Activated B cell treated with CpG ODN at 0.5 μM for 24 hours (primary cell): ENCODE results near the gene LST1. TPM values are rescaled to one million over a fixed set of nuclear protein-coding genes. Genes with fewer than 3 reads are reported as not detected.

Experiments used
- ATAC-seq: fragments of 200-7000 bp; cut with Tn5 transposase; one replicate; pipeline ENCODE4 v1.10.0; 2021; ENCODE audit warnings: low read depth, mild to moderate bottlenecking, moderate library complexity
- CTCF ChIA-PET: fragments of 350-600 bp; sonication (Branson Sonifier 250); formaldehyde crosslinking; loops from one replicate; lab custom pipeline; 2021; ENCODE audit warnings: antibody characterized with exemption; lab: Charles Lee
- POLR2A ChIA-PET: fragments of 350-600 bp; sonication (Branson Sonifier 250); formaldehyde crosslinking; loops from one replicate; lab custom pipeline; 2021; ENCODE audit warnings: antibody characterized with exemption; lab: Charles Lee
- DNase-seq: peaks from one replicate; pipeline ENCODE4 v3.0.0; 2022
- H3K27ac Mint-ChIP-seq: one replicate; pipeline ENCODE4 v1.8.0; 2020; ENCODE audit warnings: mixed read lengths
- H3K27me3 Mint-ChIP-seq: one replicate; pipeline ENCODE4 v1.8.0; 2021; ENCODE audit warnings: mixed read lengths
- H3K36me3 Mint-ChIP-seq: one replicate; pipeline ENCODE4 v1.8.0; 2021; ENCODE audit warnings: low read depth, mixed read lengths
- H3K4me1 Mint-ChIP-seq: one replicate; pipeline ENCODE4 v1.8.0; 2021; ENCODE audit warnings: mixed read lengths
- H3K4me3 Mint-ChIP-seq: one replicate; pipeline ENCODE4 v1.8.0; 2020; ENCODE audit warnings: mild to moderate bottlenecking, mixed read lengths
- H3K9me3 Mint-ChIP-seq: one replicate; pipeline ENCODE4 v1.8.0; 2020; ENCODE audit warnings: mixed read lengths
- intact Hi-C: fragments of 100-400 bp; cut with micrococcal nuclease; formaldehyde crosslinking; loops from one replicate; pipeline ENCODE4 v1.15.1; 2024
- total RNA-seq: library from RNA; stranded (reverse); gene quantifications from 2 replicates; pipeline ENCODE4 v1.2.3, GENCODE V29; 2022
- TF ChIP-seq, protein P1 (sequence below): fragments of 200-600 bp; IDR thresholded peaks from one replicate; pipeline ENCODE4 v1.8.0; 2022; ENCODE audit warnings: antibody characterized with exemption, mild to moderate bottlenecking

LST1 gene
- total RNA-seq, 1 donor from 2014 or later = 8.4 TPM

DNA sequence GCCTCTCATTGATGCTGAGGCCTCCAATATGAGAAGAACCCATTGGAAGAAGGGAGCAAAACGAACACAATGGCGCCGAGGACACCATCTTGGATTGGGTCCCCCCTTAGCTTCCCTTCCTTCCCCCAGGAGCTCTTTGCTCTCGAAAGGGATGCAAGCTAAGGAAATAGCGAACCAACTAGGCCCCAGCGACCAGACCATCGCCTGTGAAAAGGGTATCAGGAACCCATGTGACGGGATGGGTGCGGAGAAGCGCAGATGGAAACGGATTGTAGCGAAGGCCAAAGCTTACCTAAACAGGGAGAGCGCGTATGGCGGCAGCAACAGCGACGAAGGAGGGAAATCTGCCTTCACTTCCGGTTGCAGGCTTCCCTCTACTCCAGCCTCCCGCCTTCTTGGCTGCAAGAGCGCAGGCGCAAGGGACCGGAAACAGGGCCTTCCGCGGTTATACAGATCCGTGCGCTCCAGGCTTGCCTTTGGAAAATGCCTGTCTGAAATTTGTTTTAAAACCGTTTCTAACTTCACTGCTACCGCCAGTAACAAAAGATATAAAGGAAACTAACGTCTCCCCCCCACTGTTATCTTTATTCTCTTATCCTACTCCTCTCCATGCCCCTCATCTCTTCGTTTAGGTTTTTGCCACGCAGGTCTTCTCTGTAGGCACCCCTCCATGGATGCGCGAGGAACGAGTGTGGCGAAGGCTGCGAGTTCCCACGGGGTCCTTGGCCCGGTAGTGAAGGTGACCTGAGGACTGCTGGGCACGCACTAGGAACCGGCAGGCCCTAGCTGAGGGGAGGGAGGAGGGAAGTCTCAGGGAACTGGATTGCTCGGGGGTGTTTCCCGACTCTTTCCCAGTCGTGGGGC, 44.2 kb upstream of the LST1 start, which contains the start of gene DDX39B:
DDX39B (minus strand) TSS at position 346 of the 864 bp plus-strand sequence. CDS start 1,471 bp downstream, outside the sequence.
- Mint-ChIP-seq H3K27me3 (no peaks in the 10 kb centered on the region), H3K27ac (peak within 1 kb of the TSS; percentile 97), H3K36me3 (peaks cover 49% of the 10 kb centered on the region), H3K4me1 (peaks cover 58% of the 10 kb centered on the region), H3K4me3 (peak within 1 kb of the TSS; percentile 98), H3K9me3 (no peaks in the 10 kb centered on the region)
- peak; percentile 77 for ATAC-seq
- TF ChIP-seq, protein P1, sequence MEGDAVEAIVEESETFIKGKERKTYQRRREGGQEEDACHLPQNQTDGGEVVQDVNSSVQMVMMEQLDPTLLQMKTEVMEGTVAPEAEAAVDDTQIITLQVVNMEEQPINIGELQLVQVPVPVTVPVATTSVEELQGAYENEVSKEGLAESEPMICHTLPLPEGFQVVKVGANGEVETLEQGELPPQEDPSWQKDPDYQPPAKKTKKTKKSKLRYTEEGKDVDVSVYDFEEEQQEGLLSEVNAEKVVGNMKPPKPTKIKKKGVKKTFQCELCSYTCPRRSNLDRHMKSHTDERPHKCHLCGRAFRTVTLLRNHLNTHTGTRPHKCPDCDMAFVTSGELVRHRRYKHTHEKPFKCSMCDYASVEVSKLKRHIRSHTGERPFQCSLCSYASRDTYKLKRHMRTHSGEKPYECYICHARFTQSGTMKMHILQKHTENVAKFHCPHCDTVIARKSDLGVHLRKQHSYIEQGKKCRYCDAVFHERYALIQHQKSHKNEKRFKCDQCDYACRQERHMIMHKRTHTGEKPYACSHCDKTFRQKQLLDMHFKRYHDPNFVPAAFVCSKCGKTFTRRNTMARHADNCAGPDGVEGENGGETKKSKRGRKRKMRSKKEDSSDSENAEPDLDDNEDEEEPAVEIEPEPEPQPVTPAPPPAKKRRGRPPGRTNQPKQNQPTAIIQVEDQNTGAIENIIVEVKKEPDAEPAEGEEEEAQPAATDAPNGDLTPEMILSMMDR = no peak
- ChIA-PET CTCF (interaction anchor here (0.9 to 25.8 kb wide), 7 partner anchors 9 to 321 kb away, joined by 3 to 773 read pairs (median 13); partner anchors contain the start of genes LST1, LTA, LTB and NCR3), POLR2A (interaction anchor here (0.6 to 4.6 kb wide), 48 partner anchors 9 to 985 kb away, joined by 3 to 46 read pairs (median 6); partner anchors contain the start of genes ABHD16A, AIF1, BAG6 and C6orf47)
- DNase-seq = peak; percentile 80
- intact Hi-C loops = loop anchor here (1.0 to 10.0 kb wide), 4 partner anchors 48 to 653 kb away; partner anchors contain the start of genes BAG6, GPSM3, PBX2 and PRRC2A

DNA sequence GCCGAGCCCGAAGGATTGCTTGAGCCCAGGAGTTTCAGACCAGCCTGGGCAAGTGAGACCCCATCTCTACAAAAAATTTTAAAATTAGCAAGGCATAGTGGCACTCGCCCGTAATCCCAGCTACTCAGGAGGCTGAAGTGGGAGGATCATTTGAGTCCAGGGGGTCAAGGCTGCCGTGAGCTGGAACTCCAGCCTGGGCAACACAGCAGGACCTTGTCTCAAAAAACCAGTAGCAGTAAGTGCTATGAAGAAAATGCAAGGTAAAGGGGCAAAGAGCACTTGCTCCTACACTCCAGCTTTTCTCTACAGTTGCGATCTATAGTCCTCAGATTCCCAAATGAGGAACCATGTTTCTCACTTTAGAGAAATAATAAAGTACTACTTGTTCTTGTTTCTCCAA, 42.4 kb upstream of the LST1 start:
- intact Hi-C loops = loop anchor here (10.0 kb wide), 1 partner anchor 651 kb away; the partner anchor contains the start of genes GPSM3 and PBX2
- Mint-ChIP-seq H3K36me3 (peaks cover 41% of the 10 kb centered on the region), H3K4me3 (no peak overlapping the region), H3K4me1 (peaks cover 65% of the 10 kb centered on the region), H3K27me3 (no peaks in the 10 kb centered on the region), H3K9me3 (no peaks in the 10 kb centered on the region), H3K27ac (no peak overlapping the region)
- ChIA-PET CTCF (interaction anchor here (0.7 to 25.8 kb wide), 3 partner anchors 35 to 74 kb away, joined by 3 to 773 read pairs (median 611); partner anchors contain the start of genes LST1, LTA, LTB and NCR3), POLR2A (interaction anchor here (1.9 to 3.6 kb wide), 3 partner anchors 7 to 49 kb away, joined by 4 to 26 read pairs (median 13); partner anchors contain the start of genes LTB and NCR3)
- DNase-seq (no peak), ATAC-seq (no peak)
- TF ChIP-seq, protein P1 = no peak

- TF ChIP-seq, protein P1 = no peak
- intact Hi-C loops = loop anchor here (10.0 kb wide), 1 partner anchor 650 kb away; the partner anchor contains the start of genes GPSM3 and PBX2
- POLR2A ChIA-PET = interaction anchor here (8.7 kb wide), 1 partner anchor 52 kb away, joined by 234 read pairs; no protein-coding TSS in a partner anchor
- CTCF ChIA-PET = interaction anchor here (21.5 to 25.8 kb wide), 2 partner anchors 34 to 53 kb away, joined by 611 to 773 read pairs; partner anchors contain the start of genes LST1, LTA, LTB and NCR3
- Mint-ChIP-seq H3K4me1 (peaks cover 62% of the 10 kb centered on the region), H3K27me3 (no peaks in the 10 kb centered on the region), H3K36me3 (peaks cover 34% of the 10 kb centered on the region), H3K27ac (no peak overlapping the region), H3K9me3 (no peaks in the 10 kb centered on the region), H3K4me3 (peak overlapping the region; percentile 21)
- DNase-seq = no peak
- ATAC-seq = no peak
These were observed 41.4 kb upstream of the LST1 start for GRCh38 chr6:31544676-31545075.

GRCh38 chr6:31545291-31545690, 40.8 kb upstream of the LST1 start:
- POLR2A ChIA-PET = interaction anchor here (1.2 to 8.7 kb wide), 2 partner anchors 32 to 52 kb away, joined by 3 to 234 read pairs; no protein-coding TSS in a partner anchor
- H3K9me3 Mint-ChIP-seq = no peaks in the 10 kb centered on the region
- ATAC-seq (no peak), DNase-seq (no peak)
- intact Hi-C loops = loop anchor here (10.0 kb wide), 1 partner anchor 650 kb away; the partner anchor contains the start of genes GPSM3 and PBX2
- CTCF ChIA-PET = interaction anchor here (21.5 to 25.8 kb wide), 2 partner anchors 33 to 53 kb away, joined by 611 to 773 read pairs; partner anchors contain the start of genes LST1, LTA, LTB and NCR3
- TF ChIP-seq, protein P1 = no peak
- no peak overlapping the region for H3K27ac Mint-ChIP-seq
- H3K36me3 Mint-ChIP-seq = peaks cover 29% of the 10 kb centered on the region
- H3K4me3 Mint-ChIP-seq = no peak overlapping the region
- H3K27me3 Mint-ChIP-seq = no peaks in the 10 kb centered on the region
- H3K4me1 Mint-ChIP-seq = peaks cover 60% of the 10 kb centered on the region
